Smooth muscle cell of the brain vasculature (primary cell): ENCODE results near the gene PNLIPRP3.
"Not testable (repeated sequence)": the region's sequence is repeated elsewhere in the genome, so short reads cannot be mapped to it uniquely, and the experiment has no call there.

ENCODE experiments used
- DNase-seq: peaks from one replicate; pipeline ENCODE4 v3.0.0-alpha.2; 2012; ENCODE audit warnings: low read depth, low spot score

The PNLIPRP3 gene

GRCh38 chr10:116427671-116428070, at the start of gene PNLIPRP3:
PNLIPRP3 (plus strand) TSS chr10:116427847; CDS start chr10:116428013, 166 bp downstream.
- DNase-seq, result no peak

DNA sequence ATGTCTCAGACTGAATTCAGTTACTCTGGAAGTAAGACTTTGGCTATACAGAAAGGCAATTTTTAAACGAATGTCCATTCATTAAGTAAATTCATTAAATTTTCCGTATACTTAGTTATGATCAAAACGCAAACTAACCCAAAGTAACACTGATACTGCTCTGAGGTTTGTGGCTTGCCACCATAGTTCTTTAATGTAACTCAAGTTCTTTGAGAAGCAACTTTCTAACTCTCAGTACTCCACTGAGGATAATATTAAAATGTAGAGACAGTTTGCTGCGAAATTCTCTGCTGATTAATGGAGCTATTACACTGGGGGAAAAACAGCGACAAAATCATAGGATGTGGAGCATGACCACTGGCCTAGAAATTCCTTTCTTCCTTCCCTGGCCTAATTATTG, 45.4 kb upstream of the PNLIPRP3 start:
- no peak for DNase-seq

- no peak for DNase-seq
Measured at GRCh38 chr10:116385311-116385710, 42.3 kb upstream of the PNLIPRP3 start.

DNA sequence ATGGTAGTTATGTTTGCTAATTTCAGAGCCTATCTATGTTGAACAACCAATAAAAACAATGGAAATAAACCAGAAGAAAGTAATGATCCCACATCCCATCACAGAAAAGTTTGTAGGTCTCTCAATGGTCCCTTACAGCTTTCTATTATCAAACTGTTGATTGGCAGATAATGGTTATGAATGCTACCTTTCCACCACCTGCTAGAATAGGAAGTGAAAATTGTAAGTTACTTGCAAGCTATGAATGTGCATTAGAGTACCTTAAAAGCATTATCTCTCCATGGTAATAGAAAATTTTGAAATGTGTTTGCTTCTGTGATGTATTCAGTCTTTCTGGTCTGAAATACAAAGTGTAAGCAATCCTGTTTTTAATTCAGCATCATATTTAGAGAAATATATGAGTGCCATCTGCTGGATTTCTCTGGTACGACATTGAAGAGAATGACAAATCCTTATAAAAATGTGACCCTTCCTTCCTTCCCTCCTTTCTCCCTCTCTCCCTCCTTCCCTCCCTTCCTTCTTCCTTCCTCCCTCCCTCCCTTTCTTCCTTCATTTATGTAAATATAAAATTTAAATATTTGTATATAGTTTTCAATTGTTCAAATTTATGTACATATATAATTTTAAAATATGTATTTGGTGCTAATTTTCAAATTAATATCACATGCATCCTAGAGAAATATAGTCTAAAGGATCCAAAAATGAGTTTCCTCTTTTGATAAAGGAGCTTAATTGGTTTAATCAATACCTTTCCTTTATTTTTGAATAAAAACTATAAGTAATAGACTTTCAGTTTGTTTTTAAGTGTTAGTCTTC, 41.4 kb upstream of the PNLIPRP3 start:
- peak; percentile 15 for DNase-seq

GRCh38 chr10:116393246-116393831, 34.3 kb upstream of the PNLIPRP3 start:
- not testable (repeated sequence) for DNase-seq

GRCh38 chr10:116395223-116395985, 32.2 kb upstream of the PNLIPRP3 start:
- no peak for DNase-seq

DNA sequence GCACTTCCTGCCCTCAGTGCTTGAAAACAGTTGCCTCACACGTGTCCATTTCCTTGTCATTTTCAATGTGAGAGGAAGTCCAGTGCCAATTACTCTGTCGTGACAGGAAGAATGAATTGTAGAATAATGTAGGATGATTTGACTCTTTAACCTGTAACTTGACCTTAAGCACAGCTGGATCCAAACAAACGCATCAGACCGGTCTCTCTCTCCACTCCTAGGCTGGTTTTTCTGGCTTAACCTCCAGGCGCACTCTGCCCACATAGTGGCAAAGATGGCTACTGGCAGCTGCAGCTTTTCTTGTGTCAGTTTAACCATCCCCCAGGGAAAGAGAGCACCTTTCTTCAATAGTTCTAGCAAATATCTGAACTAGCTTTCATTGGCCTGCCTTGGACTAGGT, 29.4 kb upstream of the PNLIPRP3 start:
- no peak for DNase-seq

GRCh38 chr10:116402858-116403257, 24.8 kb upstream of the PNLIPRP3 start:
- no peak for DNase-seq

GRCh38 chr10:116403740-116404250, 23.9 kb upstream of the PNLIPRP3 start:
- no peak for DNase-seq

DNA sequence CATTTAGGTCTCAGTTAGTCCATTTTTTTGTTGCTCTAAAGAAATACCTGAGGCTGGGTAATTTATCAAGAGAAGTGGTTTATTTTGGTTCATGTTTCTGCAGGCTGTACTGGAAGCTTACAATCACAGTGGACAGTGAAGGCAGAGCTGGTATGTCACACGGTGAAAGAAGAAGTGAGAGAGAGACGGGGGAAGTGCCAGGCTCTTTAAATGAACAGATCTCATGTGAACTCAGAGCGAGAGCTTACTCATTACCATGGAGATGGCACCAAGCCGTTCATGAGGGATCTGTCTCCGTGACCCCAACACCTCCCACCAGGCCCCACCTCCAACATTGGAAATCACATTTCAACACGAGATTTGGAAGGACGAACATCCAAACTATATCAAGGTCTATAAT, 18.9 kb upstream of the PNLIPRP3 start:
- no peak for DNase-seq

DNA sequence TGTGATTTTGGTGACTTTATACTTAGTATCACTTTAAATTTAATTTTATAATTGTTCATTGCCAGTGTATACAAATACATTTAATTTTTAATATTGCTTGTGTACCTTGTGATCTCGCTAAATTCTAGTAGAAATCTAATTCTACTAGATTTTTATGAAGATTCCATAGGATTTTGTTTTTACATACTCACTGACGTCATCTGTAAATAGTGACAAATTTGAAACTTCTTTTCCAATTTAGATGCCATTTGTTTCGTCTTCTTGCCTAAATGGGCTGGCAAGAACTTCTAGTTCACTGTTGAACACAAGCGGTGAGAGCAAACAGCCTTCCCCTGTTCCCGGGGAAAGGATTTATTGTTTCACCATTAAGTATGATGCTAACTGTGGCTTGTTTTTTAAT, 17.3 kb upstream of the PNLIPRP3 start:
- no peak for DNase-seq

DNA sequence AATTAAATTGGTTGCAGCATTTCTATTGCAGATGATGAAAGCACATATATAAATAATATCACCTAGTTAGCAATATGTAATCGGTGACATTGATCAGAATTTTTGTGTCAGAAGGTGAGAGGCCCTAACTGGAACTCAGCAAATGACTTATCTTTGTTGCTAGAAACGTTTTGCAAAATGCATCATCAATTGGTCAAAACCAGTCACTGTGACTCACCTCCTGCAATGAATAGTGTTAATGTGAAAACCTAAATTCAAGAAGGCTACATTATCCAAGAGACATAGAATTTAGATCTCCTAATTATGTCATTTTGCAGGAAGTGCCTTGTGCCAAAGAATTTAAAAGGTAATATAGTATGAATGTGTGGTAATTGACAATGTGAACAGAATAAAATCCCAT, 9.8 kb upstream of the PNLIPRP3 start:
- no peak for DNase-seq

DNA sequence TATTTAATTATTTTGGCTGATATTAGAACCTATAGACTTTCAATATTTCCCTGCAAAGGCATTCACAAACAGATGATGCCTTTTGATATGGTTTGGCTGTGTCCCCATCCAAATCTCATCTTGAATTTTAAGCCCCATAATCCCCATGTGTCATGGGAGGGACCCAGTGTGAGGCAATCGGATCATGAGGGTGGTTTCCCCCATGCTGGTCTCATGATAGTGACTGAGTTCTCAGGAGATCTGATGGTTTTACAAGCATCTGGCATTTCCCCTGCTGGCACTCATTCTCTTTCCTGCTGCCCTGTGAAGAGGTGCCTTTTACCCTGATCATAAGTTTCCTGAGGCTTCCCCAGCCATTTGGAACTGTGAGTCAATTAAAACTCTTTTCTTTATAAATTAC, 9.3 kb upstream of the PNLIPRP3 start:
- DNase-seq, result no peak

DNA sequence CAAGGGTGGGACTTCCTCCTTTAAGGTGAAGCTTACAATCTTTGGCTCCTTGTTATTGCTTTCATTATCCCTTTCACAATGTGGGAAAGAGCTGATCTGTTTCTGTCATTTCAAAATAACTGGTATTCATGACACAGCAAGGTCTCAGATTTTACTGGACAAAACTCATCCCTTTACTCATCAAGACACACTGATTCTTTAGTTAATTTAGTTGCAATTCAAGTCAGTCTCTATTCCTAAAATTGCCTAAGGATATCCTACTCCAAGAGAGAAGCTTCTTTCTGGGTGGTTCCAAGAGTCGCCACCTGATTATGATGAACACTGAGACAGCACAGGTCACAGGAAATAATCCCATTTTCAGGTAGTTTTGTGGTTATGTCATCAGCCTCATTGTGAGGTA, 5.8 kb upstream of the PNLIPRP3 start:
- DNase-seq, result no peak

- DNase-seq, result no peak
Measured at GRCh38 chr10:116429288-116429977, 1.8 kb downstream of the PNLIPRP3 start.

GRCh38 chr10:116430288-116430687, 2.6 kb downstream of the PNLIPRP3 start:
- no peak for DNase-seq

DNA sequence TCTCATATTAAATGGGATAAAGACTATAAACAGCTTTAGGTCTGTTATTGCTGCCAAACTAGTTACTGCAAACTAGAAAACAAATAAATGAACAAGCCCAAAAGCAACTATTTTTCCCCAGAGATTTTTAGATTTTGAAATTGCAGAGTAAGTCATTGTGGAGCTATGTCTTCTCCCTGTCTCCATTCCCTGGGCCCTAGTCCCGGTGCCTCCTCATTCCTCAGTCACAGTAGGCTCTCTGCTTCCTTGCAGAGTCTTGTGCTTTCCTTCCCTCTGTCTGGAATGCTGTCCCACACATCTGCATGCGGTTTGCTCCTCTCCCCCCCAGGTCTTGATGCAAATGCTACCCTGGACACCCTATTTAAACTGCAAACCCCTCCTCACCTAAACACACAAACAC, 4.0 kb downstream of the PNLIPRP3 start:
- DNase-seq, result no peak

- DNase-seq, result no peak
Measured at GRCh38 chr10:116437076-116437692, 9.5 kb downstream of the PNLIPRP3 start.

- DNase-seq, result no peak
Measured at GRCh38 chr10:116440330-116441030, 12.8 kb downstream of the PNLIPRP3 start.

GRCh38 chr10:116444527-116445142, 17.0 kb downstream of the PNLIPRP3 start:
- DNase-seq, result peak; percentile 4
